CD4-positive, CD25-positive, alpha-beta regulatory T cell (primary cell): ENCODE measurements around the gene LRMDA. TPM values are rescaled to one million over a fixed set of nuclear protein-coding genes. Genes with fewer than 3 reads are reported as not detected.

Source experiments
- ATAC-seq, 2 donors: fragments of 150-1000 bp; cut with Tn5 transposase; one replicate each; pipeline ENCODE4 v1.10.0; 2021; ENCODE audit warnings: low read depth in 2 of 2, moderate number of reproducible peaks in 2 of 2, moderate library complexity in 1 of 2
- DNase-seq, 3 donors: peaks; one replicate each; pipeline versions ENCODE4 v3.0.0 to v3.0.0-alpha.2; 2012 to 2022; ENCODE audit warnings: mixed read lengths in 1 of 3
- H3K27ac ChIP-seq: one replicate; pipeline ENCODE4 v1.7.0; 2013; ENCODE audit warnings: mild to moderate bottlenecking, low read length; ENCODE audit not compliant: insufficient read depth, poor library complexity, severe bottlenecking
- H3K27me3 ChIP-seq: one replicate; pipeline ENCODE4 v1.7.0; 2013; ENCODE audit warnings: low read length; ENCODE audit not compliant: control insufficient read depth, insufficient read depth
- H3K36me3 ChIP-seq: one replicate; pipeline ENCODE4 v1.7.0; 2013; ENCODE audit warnings: mild to moderate bottlenecking, low read length, moderate library complexity; ENCODE audit not compliant: control insufficient read depth, insufficient read depth
- H3K4me1 ChIP-seq: 2 replicates; pipeline ENCODE4 v1.7.0; 2013; ENCODE audit warnings: mild to moderate bottlenecking, low read length; ENCODE audit not compliant: insufficient read depth, control insufficient read depth, poor library complexity, severe bottlenecking
- H3K4me3 ChIP-seq: one replicate; pipeline ENCODE4 v1.7.0; 2013; ENCODE audit warnings: low read depth, mild to moderate bottlenecking, low read length, moderate library complexity
- H3K9me3 ChIP-seq, 2 experiments: 1 replicate in 1 of 2; 2 replicates in 1 of 2; pipeline ENCODE4 v1.7.0; 2013; ENCODE audit warnings: low read length in 2 of 2, mild to moderate bottlenecking in 1 of 2, moderate library complexity in 1 of 2; ENCODE audit not compliant: control insufficient read depth in 2 of 2
- H3K27ac Mint-ChIP-seq, 3 donors: one replicate each; pipeline ENCODE4 v1.8.0; 2020 to 2022; ENCODE audit warnings: mild to moderate bottlenecking in 3 of 3, mixed read lengths in 3 of 3, moderate library complexity in 2 of 3
- H3K27me3 Mint-ChIP-seq: one replicate; pipeline ENCODE4 v1.8.0; 2022; ENCODE audit warnings: mild to moderate bottlenecking, mixed read lengths
- H3K36me3 Mint-ChIP-seq: one replicate; pipeline ENCODE4 v1.8.0; 2020; ENCODE audit warnings: mixed read lengths
- H3K4me1 Mint-ChIP-seq, 4 donors: one replicate each; pipeline ENCODE4 v1.8.0; 2020 to 2022; ENCODE audit warnings: mixed read lengths in 4 of 4, mild to moderate bottlenecking in 1 of 4
- H3K4me3 Mint-ChIP-seq, 4 donors: one replicate each; pipeline ENCODE4 v1.8.0; 2020 to 2022; ENCODE audit warnings: mild to moderate bottlenecking in 4 of 4, mixed read lengths in 4 of 4, moderate library complexity in 3 of 4
- H3K9me3 Mint-ChIP-seq, 7 donors: one replicate each; pipeline ENCODE4 v1.8.0; 2020 to 2022; ENCODE audit warnings: mixed read lengths in 7 of 7, mild to moderate bottlenecking in 3 of 7, moderate library complexity in 2 of 7
- polyA plus RNA-seq, 4 donors: library from polyadenylated mRNA; unstranded; fragments of 300-500 nt; fragmentation: Illumina TruSeq; gene quantifications; one replicate each; pipeline ENCODE4 v1.2.3, GENCODE V29; 2021
- total RNA-seq: library from RNA; stranded (reverse); gene quantifications from one replicate; pipeline ENCODE4 v1.2.3, GENCODE V29; 2022

The LRMDA gene
- total and polyA plus RNA-seq, 5 donors from 2014 or later: 0.10 TPM; not detected in 4

DNA sequence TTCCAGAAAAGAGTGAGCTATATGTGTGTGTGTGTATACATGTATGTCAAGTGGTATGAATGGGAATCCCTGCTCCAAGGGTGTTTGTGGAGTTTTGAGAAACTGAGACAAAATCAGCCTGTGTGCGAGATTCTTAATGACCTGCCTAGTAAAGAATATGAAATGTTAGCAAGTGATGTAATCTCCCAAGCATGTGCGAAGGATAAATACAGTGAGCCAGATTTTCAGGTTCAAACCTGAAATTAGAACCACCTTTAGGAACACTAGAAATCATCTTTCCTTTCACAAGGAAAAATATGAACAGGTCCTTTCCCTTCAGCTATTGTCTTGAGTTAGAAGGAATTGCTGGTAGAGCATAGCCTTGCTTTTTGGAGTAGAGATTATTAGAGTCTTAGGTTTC, 457.6 kb downstream of the LRMDA start:
- H3K4me3 Mint-ChIP-seq: no peak overlapping the region
- Histone ChIP-seq H3K36me3 (no peaks in the 10 kb centered on the region), H3K4me3 (no peak overlapping the region), H3K4me1 (no peaks in the 10 kb centered on the region), H3K9me3 (no peaks in the 10 kb centered on the region), H3K27me3 (no peaks in the 10 kb centered on the region), H3K27ac (no peak overlapping the region)
- H3K4me1 Mint-ChIP-seq: no peaks in the 10 kb centered on the region
- DNase-seq: no peak
- H3K27me3 Mint-ChIP-seq: peaks cover 4% of the 10 kb centered on the region
- no peak for ATAC-seq
- peaks cover 0 to 3% (median 0%) of the 10 kb centered on the region in 7 donors for H3K9me3 Mint-ChIP-seq
- no peak overlapping the region for H3K27ac Mint-ChIP-seq
- no peaks in the 10 kb centered on the region for H3K36me3 Mint-ChIP-seq

DNA sequence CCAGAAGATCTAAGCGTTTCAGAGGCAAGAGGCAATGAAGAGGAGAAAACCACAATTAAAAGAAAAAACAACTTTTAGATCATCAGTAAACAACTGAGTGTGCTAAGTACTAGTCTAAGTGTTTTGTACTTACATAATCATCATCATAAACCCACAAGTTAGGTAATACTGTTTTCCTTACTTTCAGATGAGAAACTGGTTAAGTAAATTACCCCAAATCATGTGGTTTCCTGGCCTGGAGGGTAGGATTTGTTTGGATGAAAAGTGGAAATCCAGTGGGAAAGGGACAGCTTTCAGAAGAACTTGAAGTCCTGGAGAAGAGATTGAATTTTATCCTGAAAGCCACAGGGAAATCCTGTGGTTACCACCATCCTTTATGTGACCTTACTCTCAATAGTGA, 463.3 kb downstream of the LRMDA start:
- Histone ChIP-seq H3K4me3 (no peak overlapping the region), H3K4me1 (no peaks in the 10 kb centered on the region), H3K9me3 (no peaks in the 10 kb centered on the region), H3K27me3 (no peaks in the 10 kb centered on the region), H3K27ac (no peak overlapping the region), H3K36me3 (no peaks in the 10 kb centered on the region)
- no peak overlapping the region for H3K27ac Mint-ChIP-seq
- no peak for DNase-seq
- peaks cover 0 to 3% (median 0%) of the 10 kb centered on the region in 7 donors for H3K9me3 Mint-ChIP-seq
- ATAC-seq: no peak
- no peaks in the 10 kb centered on the region for H3K36me3 Mint-ChIP-seq
- no peak overlapping the region for H3K4me3 Mint-ChIP-seq
- H3K27me3 Mint-ChIP-seq: peaks cover 4% of the 10 kb centered on the region
- no peaks in the 10 kb centered on the region for H3K4me1 Mint-ChIP-seq

DNA sequence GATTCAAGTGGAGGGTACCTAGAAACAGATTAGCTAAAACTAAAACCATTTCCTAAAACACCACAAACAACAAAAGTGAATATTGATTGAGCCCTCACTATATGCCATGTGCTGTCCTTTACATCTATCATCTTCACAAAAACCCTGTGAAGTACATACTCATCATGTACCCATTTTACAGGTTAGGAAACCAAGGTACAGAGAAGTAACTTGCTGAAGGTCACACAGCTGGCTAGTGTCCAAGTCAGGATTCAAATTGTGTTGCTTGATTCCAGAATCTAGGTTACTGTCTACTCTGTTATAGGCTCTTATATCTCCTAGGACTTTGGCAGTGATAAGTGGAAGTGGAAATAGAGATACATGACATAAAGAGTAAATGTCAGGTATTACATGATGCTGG, 463.8 kb downstream of the LRMDA start:
- no peaks in the 10 kb centered on the region for H3K4me1 ChIP-seq
- Mint-ChIP-seq H3K27me3 (peaks cover 4% of the 10 kb centered on the region), H3K9me3 (peaks cover 0 to 3% (median 0%) of the 10 kb centered on the region in 7 donors), H3K4me1 (no peaks in the 10 kb centered on the region), H3K4me3 (no peak overlapping the region), H3K27ac (no peak overlapping the region), H3K36me3 (no peaks in the 10 kb centered on the region)
- DNase-seq (no peak), ATAC-seq (no peak)
- H3K4me3 ChIP-seq: no peak overlapping the region
- no peak overlapping the region for H3K27ac ChIP-seq
- H3K9me3 ChIP-seq: no peaks in the 10 kb centered on the region
- no peaks in the 10 kb centered on the region for H3K36me3 ChIP-seq
- no peaks in the 10 kb centered on the region for H3K27me3 ChIP-seq

DNA sequence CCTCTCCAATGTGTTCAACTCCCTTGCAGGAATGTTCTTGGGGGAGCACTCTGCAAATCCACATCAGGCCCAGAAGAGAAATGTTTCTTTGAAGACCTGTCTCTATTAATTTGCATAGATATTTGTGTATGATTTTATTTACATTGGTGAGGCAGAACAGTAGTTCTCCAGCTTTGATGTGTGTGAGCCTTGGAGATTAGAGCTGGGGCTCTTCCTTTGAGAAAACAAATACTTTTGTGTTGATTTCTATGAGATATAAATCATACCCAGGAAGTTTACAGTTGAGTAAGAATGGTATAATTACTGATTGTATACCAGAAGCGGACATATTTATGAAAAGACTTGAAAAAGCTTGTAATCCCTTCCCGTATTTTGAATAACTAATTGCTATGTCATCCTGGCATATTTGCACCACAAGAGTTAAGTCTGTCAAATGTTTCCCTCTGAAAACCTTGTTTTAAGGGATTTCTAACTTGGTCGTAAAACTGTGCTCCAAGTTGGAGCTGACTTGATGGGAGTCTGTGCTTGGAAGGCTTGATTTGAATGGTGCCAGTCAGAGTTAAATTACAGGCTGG, 468.5 kb downstream of the LRMDA start:
- Histone ChIP-seq H3K4me1 (no peaks in the 10 kb centered on the region), H3K27me3 (peaks cover 3% of the 10 kb centered on the region), H3K36me3 (no peaks in the 10 kb centered on the region), H3K9me3 (no peaks in the 10 kb centered on the region), H3K4me3 (no peak overlapping the region), H3K27ac (no peak overlapping the region)
- peaks cover 0 to 1% (median 0%) of the 10 kb centered on the region in 7 donors for H3K9me3 Mint-ChIP-seq
- H3K27me3 Mint-ChIP-seq: no peaks in the 10 kb centered on the region
- H3K4me1 Mint-ChIP-seq: peaks cover 0 to 6% (median 0%) of the 10 kb centered on the region in 4 donors
- DNase-seq (no peak), ATAC-seq (no peak)
- no peak overlapping the region for H3K27ac Mint-ChIP-seq
- H3K36me3 Mint-ChIP-seq: no peaks in the 10 kb centered on the region
- no peak overlapping the region for H3K4me3 Mint-ChIP-seq

DNA sequence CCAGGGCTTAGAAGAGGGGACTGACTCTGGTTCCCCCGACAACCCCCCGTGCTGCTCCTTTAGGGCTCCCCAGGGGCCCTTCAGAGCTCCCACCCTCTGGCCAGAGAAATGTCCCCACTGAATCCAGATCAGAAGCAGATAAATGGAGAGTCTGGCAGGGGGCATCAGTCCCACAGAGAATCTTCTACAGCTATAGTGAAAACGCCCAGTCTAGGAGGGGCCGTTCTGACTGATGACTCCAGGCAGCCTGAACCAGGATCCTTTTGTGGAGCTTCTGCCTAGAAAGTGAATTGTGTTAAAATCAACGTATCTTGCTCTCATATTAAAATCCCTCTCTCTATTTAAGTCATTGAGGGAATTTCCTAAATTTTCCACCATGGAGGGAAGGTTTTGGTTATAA, 471.4 kb downstream of the LRMDA start:
- DNase-seq (no peak), ATAC-seq (no peak)
- no peak overlapping the region for H3K4me3 ChIP-seq
- peaks cover 3% of the 10 kb centered on the region for H3K27me3 ChIP-seq
- no peaks in the 10 kb centered on the region for H3K9me3 ChIP-seq
- Mint-ChIP-seq H3K4me1 (peaks cover 0 to 6% (median 0%) of the 10 kb centered on the region in 4 donors), H3K27me3 (peaks cover 10% of the 10 kb centered on the region), H3K4me3 (no peak overlapping the region), H3K9me3 (peaks cover 0 to 1% (median 0%) of the 10 kb centered on the region in 7 donors), H3K27ac (no peak overlapping the region), H3K36me3 (no peaks in the 10 kb centered on the region)
- H3K4me1 ChIP-seq: no peaks in the 10 kb centered on the region
- H3K36me3 ChIP-seq: no peaks in the 10 kb centered on the region
- H3K27ac ChIP-seq: no peak overlapping the region

DNA sequence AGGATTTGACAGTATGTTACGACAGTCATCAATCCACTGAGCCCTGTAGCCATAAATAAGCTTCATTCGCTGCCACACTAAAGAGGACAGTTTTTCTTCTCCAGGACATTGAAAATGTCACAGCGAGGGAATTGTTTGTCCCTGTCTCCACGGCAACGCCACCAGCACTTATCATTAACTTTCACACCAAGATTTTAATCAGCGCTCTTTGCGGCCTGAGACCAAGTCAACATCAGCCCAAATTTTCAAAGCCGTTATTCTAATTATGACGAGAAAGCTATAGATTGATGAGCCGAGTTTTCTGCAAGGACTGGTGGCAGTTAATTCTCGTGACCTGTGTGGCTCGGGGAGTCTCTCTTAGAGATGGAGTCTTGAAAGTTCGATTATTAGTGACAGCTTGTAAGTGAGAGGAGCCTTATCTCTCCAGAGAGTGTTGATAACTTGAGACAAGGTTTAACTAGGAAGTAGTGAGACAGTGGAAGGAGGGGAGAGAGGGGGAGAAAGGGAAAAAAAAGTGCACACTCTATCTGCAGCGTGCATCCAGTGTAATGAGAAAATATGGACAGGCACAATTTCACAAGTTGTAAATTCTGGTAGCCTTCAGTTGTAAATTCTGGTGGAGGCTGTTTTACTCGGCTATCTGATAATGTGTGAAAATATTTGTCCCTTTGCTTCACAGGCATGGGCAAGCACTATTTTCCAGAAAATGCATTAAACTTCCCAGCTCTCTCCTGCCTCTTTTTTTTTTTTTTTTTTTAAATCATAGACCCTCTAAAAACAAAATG, 473.3 kb downstream of the LRMDA start:
- H3K27me3 Mint-ChIP-seq: peaks cover 10% of the 10 kb centered on the region
- ATAC-seq: no peak

GRCh38 chr10:75905490-75905889, 474.1 kb downstream of the LRMDA start:
- Histone ChIP-seq H3K4me1 (no peaks in the 10 kb centered on the region), H3K27me3 (peaks cover 3% of the 10 kb centered on the region), H3K4me3 (no peak overlapping the region), H3K36me3 (no peaks in the 10 kb centered on the region), H3K27ac (no peak overlapping the region), H3K9me3 (no peaks in the 10 kb centered on the region)
- no peak for DNase-seq
- Mint-ChIP-seq H3K36me3 (no peaks in the 10 kb centered on the region), H3K27me3 (peaks cover 10% of the 10 kb centered on the region), H3K4me3 (no peak overlapping the region), H3K27ac (no peak overlapping the region), H3K4me1 (peaks cover 0 to 6% (median 0%) of the 10 kb centered on the region in 4 donors), H3K9me3 (peaks cover 0 to 1% (median 0%) of the 10 kb centered on the region in 7 donors)
- ATAC-seq: no peak

More for the DNA sequence above, 473.3 kb downstream of the LRMDA start:
- DNase-seq: no peak
- H3K36me3 Mint-ChIP-seq: no peaks in the 10 kb centered on the region
- H3K4me1 ChIP-seq: no peaks in the 10 kb centered on the region
- H3K4me3 ChIP-seq: no peak overlapping the region
- H3K36me3 ChIP-seq: no peaks in the 10 kb centered on the region
- H3K27me3 ChIP-seq: peaks cover 3% of the 10 kb centered on the region
- H3K27ac ChIP-seq: no peak overlapping the region
- H3K27ac Mint-ChIP-seq: no peak overlapping the region
- H3K9me3 Mint-ChIP-seq: peaks cover 0 to 1% (median 0%) of the 10 kb centered on the region in 7 donors
- H3K4me3 Mint-ChIP-seq: no peak overlapping the region
- peaks cover 0 to 6% (median 0%) of the 10 kb centered on the region in 4 donors for H3K4me1 Mint-ChIP-seq
- no peaks in the 10 kb centered on the region for H3K9me3 ChIP-seq

GRCh38 chr10:75910032-75910431, 478.6 kb downstream of the LRMDA start:
- no peak overlapping the region for H3K27ac Mint-ChIP-seq
- DNase-seq (no peak), ATAC-seq (no peak)
- H3K4me1 Mint-ChIP-seq: no peaks in the 10 kb centered on the region
- H3K4me3 ChIP-seq: no peak overlapping the region
- H3K4me1 ChIP-seq: no peaks in the 10 kb centered on the region
- no peaks in the 10 kb centered on the region for H3K36me3 Mint-ChIP-seq
- peaks cover 10% of the 10 kb centered on the region for H3K27me3 Mint-ChIP-seq
- no peaks in the 10 kb centered on the region for H3K36me3 ChIP-seq
- no peak overlapping the region for H3K27ac ChIP-seq
- H3K27me3 ChIP-seq: no peaks in the 10 kb centered on the region
- no peaks in the 10 kb centered on the region for H3K9me3 ChIP-seq
- H3K9me3 Mint-ChIP-seq: peaks cover 0 to 3% (median 0%) of the 10 kb centered on the region in 7 donors
- H3K4me3 Mint-ChIP-seq: no peak overlapping the region
